Epithelial cell of esophagus (primary cell): ENCODE measurements around the gene SSH3.
A peak's percentile ranks its signal among the peaks of the same experiment; 100 is the strongest.

Source experiments
- DNase-seq: peaks from one replicate; pipeline ENCODE4 v3.0.0; 2010; ENCODE audit warnings: low read depth
- H3K4me3 ChIP-seq: 2 replicates; pipeline ENCODE4 v1.5.1; 2011; ENCODE audit warnings: mild to moderate bottlenecking, low read length, control low read depth
- TF ChIP-seq, protein P1 (sequence below): IDR thresholded peaks from 2 replicates; pipeline ENCODE4 v1.5.1; 2011; ENCODE audit warnings: low read depth, mild to moderate bottlenecking, low read length, control low read depth, inconsistent platforms; ENCODE audit not compliant: insufficient read depth; ENCODE audit errors: missing control alignments

SSH3 gene

DNA sequence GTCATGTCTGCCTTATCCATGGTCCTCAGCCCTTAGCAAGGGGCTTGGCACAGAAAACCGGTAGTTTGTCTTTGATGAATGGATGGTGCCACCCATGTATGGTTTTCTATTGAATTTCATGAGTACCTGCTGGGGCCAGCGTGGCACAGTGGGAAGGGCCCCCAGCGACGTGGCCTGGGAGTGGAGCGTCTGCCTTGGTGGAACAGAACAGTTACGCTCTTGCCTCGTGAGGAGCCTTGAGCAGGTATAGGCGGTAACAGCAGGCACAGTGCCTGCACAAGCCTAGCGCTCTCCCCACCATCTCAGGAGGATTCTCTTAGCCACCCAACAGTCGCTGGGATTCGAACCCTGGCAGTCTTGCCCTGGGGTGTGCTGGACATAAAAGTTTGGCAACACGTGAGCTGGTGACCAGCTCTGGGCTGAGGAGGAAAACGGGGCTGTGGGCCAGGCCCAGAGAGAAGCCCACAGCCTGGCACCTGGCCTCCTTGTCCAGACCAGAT is 3.0 kb upstream of the SSH3 start:
- TF ChIP-seq, protein P1, sequence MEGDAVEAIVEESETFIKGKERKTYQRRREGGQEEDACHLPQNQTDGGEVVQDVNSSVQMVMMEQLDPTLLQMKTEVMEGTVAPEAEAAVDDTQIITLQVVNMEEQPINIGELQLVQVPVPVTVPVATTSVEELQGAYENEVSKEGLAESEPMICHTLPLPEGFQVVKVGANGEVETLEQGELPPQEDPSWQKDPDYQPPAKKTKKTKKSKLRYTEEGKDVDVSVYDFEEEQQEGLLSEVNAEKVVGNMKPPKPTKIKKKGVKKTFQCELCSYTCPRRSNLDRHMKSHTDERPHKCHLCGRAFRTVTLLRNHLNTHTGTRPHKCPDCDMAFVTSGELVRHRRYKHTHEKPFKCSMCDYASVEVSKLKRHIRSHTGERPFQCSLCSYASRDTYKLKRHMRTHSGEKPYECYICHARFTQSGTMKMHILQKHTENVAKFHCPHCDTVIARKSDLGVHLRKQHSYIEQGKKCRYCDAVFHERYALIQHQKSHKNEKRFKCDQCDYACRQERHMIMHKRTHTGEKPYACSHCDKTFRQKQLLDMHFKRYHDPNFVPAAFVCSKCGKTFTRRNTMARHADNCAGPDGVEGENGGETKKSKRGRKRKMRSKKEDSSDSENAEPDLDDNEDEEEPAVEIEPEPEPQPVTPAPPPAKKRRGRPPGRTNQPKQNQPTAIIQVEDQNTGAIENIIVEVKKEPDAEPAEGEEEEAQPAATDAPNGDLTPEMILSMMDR = no peak
- DNase-seq = no peak
- no peak overlapping the region for H3K4me3 ChIP-seq

DNA sequence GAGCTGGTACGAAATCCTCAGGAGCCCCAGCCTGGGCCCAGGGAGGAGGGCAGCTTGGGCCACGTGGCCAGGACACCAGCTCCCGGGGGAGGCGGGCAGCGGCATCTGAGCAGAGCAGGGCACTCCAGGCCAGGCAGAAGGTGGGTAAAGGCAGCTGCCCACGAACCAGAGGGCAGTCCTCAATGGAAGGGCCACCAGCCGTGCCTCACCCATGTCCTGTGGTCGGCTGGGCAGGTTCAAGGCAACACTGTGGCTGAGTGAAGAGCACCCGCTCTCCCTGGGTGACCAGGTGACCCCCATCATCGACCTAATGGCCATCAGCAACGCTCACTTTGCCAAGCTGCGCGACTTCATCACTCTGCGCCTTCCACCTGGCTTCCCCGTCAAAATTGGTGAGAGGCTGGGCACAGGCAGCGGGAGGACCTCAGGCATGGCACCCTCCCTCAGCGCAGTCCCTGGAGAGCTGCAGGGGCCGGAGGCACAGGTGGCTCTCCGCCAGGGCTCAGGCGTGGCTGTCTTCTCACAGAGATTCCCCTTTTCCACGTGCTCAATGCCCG is 2.5 kb upstream of the SSH3 start:
- no peak for DNase-seq
- H3K4me3 ChIP-seq = no peak overlapping the region
- TF ChIP-seq, protein P1 = no peak

DNA sequence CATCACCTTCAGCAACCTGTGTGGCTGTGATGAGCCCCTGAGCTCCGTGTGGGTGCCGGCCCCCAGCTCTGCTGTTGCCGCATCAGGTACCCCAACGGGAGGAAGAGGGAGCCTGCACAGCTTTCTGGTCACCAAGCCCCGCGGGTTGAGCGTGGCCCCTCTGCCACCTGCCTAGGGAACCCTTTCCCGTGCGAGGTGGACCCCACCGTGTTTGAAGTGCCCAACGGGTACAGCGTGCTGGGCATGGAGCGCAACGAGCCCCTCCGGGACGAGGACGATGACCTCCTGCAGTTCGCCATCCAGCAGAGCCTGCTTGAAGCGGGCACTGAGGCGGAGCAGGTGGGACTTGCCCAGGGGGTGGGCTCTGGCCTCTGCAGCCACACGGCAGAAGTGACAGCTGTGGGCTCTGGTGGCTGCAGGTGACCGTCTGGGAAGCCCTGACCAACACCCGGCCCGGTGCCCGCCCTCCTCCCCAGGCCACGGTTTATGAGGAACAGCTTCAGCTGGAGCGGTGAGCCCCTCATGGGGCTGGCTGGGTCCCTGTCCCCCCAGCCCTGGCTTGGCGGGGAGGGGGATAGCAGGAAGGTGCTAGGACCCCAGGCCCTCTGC is 1.9 kb upstream of the SSH3 start:
- DNase-seq = no peak
- H3K4me3 ChIP-seq = no peak overlapping the region
- TF ChIP-seq, protein P1 = no peak

DNA sequence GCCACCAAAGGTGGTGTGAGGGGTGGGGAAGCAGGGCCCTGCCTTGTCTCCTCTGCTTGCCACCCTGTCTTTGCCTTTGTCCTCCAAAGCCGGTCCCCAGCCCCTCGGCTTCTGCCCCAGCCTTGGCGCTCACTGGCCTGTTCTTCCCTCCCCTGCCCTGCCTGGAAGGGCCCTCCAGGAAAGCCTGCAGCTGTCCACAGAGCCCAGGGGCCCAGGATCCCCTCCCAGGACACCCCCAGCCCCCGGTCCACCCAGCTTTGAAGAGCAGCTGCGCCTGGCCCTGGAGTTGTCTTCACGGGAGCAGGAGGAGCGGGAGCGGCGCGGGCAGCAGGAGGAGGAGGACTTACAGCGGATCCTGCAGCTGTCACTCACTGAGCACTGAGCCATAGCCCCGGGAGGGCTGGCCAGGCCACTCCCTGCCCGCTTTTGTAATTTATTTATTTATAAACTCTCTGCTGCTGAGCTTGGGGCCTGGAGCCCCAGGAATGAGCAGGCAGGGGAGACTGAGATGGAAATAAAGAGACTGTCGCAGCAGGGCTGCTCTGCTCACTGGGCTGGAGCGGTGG is 1.3 kb upstream of the SSH3 start:
- peak; percentile 88 for DNase-seq
- peak overlapping the region; percentile 66 for H3K4me3 ChIP-seq
- TF ChIP-seq, protein P1 = no peak

DNA sequence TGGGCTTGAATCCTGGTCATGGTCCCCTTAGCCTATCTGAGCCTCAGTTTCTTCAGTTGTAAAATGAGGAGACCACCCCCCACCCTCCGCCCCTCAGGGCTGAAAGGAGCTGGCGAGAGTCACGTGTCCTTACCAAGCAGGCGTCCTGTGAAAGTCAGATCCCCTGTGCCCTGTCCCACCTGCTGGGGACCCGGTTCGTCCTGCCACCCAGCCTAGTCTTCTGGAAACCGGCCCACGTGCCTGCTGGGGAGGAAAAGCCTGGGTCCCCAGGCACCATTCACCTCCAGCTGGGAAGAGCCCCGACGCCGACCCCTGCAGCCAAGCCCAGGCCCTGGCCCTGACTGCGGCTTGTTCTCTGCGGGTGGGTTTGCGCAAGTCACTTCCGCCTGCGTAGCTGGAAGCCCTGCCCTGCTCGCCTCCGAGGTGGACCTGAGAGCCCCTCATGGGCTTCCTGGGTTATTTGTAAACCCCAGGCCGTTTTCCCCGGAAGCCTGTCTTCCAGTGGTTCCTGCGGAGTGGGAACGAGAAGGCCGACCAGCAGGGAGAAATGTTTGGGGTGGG is 679 bp upstream of the SSH3 start:
- TF ChIP-seq, protein P1 = no peak
- DNase-seq = peak; percentile 35
- peak overlapping the region; percentile 66 for H3K4me3 ChIP-seq

DNA sequence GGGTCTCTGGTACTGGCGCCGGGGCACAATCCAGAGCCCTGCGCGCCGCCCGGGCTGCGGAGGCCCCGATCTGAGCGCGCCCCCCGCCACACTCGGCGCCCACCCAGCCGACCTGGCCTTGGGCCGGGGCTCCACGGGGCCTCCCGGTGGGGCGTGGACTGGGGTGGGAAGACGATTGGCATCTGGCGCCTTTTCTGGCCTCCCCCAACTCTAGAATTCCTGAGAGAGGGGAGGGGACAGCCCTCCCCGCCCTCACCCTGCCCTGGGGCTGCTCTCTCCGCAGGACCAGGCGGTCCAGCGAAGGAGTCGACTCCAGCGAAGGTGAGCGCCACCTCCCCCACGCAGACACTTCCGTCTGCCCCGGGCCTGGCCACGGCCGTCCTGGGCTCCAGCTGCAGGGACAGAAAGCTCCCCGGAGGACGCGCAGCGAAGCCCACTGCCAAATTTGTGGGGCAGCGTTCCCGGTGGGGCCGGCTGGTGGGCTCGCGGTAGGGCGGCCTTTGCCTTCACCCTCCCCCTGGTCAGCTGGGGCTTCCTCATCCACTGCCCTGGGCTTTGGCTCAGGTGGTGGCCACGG is 593 bp downstream of the SSH3 start:
- TF ChIP-seq, protein P1 = no peak
- no peak for DNase-seq
- H3K4me3 ChIP-seq = peak overlapping the region; percentile 66
